ENCODE results near the gene TAOK1. TPM values are rescaled to one million over a fixed set of nuclear protein-coding genes. Genes with fewer than 3 reads are reported as not detected.

The TAOK1 gene
- total and polyA plus RNA-seq, 2 of the 13 experiments (the other 11 are each of a cell fraction or from before 2014, with no cell fraction given) = 14.1 to 23.0 TPM

DNA sequence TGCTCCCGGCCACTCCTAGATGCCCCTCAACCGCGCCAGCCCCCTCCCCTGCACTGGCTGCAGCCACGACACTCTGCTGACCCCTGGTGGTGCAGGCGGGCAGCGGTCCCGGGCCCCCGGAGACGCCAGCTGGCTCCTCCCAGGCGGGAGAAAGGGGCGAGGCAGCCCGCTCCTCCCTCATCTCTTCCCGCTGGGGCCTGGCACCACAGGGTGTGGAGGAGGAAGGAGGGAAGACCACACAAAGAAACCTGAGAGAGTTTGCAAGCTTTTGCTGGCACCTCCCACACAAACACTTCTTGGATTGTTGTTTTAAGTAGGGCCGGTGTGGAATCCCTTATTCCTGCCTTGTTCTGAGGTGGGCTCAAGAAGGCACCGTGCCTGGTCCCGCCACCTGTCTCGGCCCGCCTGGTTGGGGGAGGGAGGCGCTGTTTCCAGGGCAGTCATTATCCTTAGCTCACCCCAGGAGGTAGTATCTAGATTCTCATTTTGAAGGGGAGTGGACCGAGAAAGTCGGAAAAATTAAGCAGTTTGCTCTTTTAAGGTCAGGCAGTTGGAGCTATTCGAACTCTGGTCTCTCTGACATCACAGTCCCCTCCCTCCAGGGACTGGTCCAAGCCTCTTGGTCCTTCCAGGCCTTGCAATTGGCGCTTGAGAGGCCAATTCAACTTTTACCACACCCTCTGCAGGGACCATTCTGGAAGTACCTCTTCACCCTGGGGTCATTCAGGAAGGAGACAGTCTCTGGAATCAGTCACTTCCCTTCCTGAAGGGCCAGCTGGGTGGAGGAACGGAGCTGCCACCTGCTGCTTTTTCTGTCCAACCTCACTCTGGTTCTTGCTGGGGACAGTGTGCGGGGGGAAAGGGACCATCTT lies 201.8 kb downstream of the TAOK1 start (continued):
- TF ChIP-seq, protein P1, sequence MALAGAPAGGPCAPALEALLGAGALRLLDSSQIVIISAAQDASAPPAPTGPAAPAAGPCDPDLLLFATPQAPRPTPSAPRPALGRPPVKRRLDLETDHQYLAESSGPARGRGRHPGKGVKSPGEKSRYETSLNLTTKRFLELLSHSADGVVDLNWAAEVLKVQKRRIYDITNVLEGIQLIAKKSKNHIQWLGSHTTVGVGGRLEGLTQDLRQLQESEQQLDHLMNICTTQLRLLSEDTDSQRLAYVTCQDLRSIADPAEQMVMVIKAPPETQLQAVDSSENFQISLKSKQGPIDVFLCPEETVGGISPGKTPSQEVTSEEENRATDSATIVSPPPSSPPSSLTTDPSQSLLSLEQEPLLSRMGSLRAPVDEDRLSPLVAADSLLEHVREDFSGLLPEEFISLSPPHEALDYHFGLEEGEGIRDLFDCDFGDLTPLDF (CRISPR knock-in tag; IDR thresholded peaks at IDR 0.05) = no peak
- TF ChIP-seq, protein P2, sequence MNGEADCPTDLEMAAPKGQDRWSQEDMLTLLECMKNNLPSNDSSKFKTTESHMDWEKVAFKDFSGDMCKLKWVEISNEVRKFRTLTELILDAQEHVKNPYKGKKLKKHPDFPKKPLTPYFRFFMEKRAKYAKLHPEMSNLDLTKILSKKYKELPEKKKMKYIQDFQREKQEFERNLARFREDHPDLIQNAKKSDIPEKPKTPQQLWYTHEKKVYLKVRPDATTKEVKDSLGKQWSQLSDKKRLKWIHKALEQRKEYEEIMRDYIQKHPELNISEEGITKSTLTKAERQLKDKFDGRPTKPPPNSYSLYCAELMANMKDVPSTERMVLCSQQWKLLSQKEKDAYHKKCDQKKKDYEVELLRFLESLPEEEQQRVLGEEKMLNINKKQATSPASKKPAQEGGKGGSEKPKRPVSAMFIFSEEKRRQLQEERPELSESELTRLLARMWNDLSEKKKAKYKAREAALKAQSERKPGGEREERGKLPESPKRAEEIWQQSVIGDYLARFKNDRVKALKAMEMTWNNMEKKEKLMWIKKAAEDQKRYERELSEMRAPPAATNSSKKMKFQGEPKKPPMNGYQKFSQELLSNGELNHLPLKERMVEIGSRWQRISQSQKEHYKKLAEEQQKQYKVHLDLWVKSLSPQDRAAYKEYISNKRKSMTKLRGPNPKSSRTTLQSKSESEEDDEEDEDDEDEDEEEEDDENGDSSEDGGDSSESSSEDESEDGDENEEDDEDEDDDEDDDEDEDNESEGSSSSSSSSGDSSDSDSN (CRISPR knock-in tag; IDR thresholded peaks at IDR 0.05) = peak; percentile 74; the same call in 1 of the 2 replicates
- no peak; the same call in 1 of the 2 replicates for TF ChIP-seq ZNF790 (CRISPR knock-in tag; IDR thresholded peaks at IDR 0.05; ENCODE audit: borderline replicate concordance)
- no peak for TF ChIP-seq NFYB (CRISPR knock-in tag; IDR thresholded peaks at IDR 0.05)
- no peak; the same call in 1 of the 2 replicates for TF ChIP-seq SIN3B (IDR thresholded peaks at IDR 0.05; ENCODE audit: low read length)
- no peak for TF ChIP-seq SRSF9 (IDR thresholded peaks at IDR 0.05; ENCODE audit: borderline replicate concordance, insufficient read depth, low read depth, low read length, poor library complexity, severe bottlenecking)
- TF ChIP-seq ZNF543 (CRISPR knock-in tag; IDR thresholded peaks at IDR 0.05) = 0 out of 2 replicates have a peak, but pooled peaks have one; percentile 39
- TF ChIP-seq, protein P3, sequence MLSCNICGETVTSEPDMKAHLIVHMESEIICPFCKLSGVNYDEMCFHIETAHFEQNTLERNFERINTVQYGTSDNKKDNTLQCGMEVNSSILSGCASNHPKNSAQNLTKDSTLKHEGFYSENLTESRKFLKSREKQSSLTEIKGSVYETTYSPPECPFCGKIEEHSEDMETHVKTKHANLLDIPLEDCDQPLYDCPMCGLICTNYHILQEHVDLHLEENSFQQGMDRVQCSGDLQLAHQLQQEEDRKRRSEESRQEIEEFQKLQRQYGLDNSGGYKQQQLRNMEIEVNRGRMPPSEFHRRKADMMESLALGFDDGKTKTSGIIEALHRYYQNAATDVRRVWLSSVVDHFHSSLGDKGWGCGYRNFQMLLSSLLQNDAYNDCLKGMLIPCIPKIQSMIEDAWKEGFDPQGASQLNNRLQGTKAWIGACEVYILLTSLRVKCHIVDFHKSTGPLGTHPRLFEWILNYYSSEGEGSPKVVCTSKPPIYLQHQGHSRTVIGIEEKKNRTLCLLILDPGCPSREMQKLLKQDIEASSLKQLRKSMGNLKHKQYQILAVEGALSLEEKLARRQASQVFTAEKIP (CRISPR knock-in tag; IDR thresholded peaks at IDR 0.05; ENCODE audit: borderline replicate concordance) = no peak
- TF ChIP-seq CCAR2 (optimal IDR thresholded peaks at IDR 0.05; ENCODE audit: low read depth, low read length) = no peak
- no peak for TF ChIP-seq MATR3 (CRISPR knock-in tag; IDR thresholded peaks at IDR 0.05)
- TF ChIP-seq, protein P4, sequence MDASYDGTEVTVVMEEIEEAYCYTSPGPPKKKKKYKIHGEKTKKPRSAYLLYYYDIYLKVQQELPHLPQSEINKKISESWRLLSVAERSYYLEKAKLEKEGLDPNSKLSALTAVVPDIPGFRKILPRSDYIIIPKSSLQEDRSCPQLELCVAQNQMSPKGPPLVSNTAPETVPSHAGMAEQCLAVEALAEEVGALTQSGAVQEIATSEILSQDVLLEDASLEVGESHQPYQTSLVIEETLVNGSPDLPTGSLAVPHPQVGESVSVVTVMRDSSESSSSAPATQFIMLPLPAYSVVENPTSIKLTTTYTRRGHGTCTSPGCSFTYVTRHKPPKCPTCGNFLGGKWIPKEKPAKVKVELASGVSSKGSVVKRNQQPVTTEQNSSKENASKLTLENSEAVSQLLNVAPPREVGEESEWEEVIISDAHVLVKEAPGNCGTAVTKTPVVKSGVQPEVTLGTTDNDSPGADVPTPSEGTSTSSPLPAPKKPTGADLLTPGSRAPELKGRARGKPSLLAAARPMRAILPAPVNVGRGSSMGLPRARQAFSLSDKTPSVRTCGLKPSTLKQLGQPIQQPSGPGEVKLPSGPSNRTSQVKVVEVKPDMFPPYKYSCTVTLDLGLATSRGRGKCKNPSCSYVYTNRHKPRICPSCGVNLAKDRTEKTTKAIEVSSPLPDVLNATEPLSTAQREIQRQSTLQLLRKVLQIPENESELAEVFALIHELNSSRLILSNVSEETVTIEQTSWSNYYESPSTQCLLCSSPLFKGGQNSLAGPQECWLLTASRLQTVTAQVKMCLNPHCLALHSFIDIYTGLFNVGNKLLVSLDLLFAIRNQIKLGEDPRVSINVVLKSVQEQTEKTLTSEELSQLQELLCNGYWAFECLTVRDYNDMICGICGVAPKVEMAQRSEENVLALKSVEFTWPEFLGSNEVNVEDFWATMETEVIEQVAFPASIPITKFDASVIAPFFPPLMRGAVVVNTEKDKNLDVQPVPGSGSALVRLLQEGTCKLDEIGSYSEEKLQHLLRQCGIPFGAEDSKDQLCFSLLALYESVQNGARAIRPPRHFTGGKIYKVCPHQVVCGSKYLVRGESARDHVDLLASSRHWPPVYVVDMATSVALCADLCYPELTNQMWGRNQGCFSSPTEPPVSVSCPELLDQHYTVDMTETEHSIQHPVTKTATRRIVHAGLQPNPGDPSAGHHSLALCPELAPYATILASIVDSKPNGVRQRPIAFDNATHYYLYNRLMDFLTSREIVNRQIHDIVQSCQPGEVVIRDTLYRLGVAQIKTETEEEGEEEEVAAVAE (CRISPR knock-in tag; IDR thresholded peaks at IDR 0.05; ENCODE audit: borderline replicate concordance) = no peak
- peak; percentile 24; the same call in 1 of the 2 replicates for TF ChIP-seq BRD4 (CRISPR knock-in tag; IDR thresholded peaks at IDR 0.05)
- TF ChIP-seq, protein P5, sequence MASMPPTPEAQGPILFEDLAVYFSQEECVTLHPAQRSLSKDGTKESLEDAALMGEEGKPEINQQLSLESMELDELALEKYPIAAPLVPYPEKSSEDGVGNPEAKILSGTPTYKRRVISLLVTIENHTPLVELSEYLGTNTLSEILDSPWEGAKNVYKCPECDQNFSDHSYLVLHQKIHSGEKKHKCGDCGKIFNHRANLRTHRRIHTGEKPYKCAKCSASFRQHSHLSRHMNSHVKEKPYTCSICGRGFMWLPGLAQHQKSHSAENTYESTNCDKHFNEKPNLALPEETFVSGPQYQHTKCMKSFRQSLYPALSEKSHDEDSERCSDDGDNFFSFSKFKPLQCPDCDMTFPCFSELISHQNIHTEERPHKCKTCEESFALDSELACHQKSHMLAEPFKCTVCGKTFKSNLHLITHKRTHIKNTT (CRISPR knock-in tag; IDR thresholded peaks at IDR 0.05) = no peak
- TF ChIP-seq TGIF2 (CRISPR knock-in tag; IDR thresholded peaks at IDR 0.05) = peak; percentile 65; the same call in 1 of the 2 replicates
- peak; percentile 19; the same call in 1 of the 2 replicates for TF ChIP-seq MED1 (CRISPR knock-in tag; IDR thresholded peaks at IDR 0.05)

Measured in HepG2 (cell line).